Smooth muscle cell (in vitro differentiated cells): ENCODE measurements around the gene KDM2A. TPM values are rescaled to one million over a fixed set of nuclear protein-coding genes. Genes with fewer than 3 reads are reported as not detected.
"Not testable (repeated sequence)": the region's sequence is repeated elsewhere in the genome, so short reads cannot be mapped to it uniquely, and the experiment has no call there.

Source experiments
- DNase-seq: peaks from one replicate; lab custom pipeline; 2025; ENCODE audit not compliant: unreplicated experiment; lab: John Stamatoyannopoulos, UW
- H2AFZ ChIP-seq: fragments of 200-600 bp; sonication (generic); 2 replicates; pipeline ENCODE4 v1.6.0; 2016; ENCODE audit warnings: antibody characterized with exemption, low read depth, mild to moderate bottlenecking
- H3F3A ChIP-seq: fragments of 200-600 bp; sonication (generic); 2 replicates; pipeline ENCODE4 v1.6.0; 2017; ENCODE audit warnings: antibody characterized with exemption, low read depth
- H3K27ac ChIP-seq: fragments of 200-600 bp; sonication (generic); 2 replicates; pipeline ENCODE4 v1.5.1; 2016; ENCODE audit warnings: low read depth, mild to moderate bottlenecking
- H3K27me3 ChIP-seq: fragments of 200-600 bp; sonication (generic); 2 replicates; pipeline ENCODE4 v1.6.1; 2016; ENCODE audit warnings: low read depth, mild to moderate bottlenecking
- H3K36me3 ChIP-seq: fragments of 200-600 bp; sonication (generic); 2 replicates; pipeline ENCODE4 v1.5.1; 2016; ENCODE audit warnings: low read depth
- H3K4me1 ChIP-seq: fragments of 200-600 bp; sonication (generic); 2 replicates; pipeline ENCODE4 v1.5.1; 2016; ENCODE audit warnings: low read depth
- H3K4me2 ChIP-seq: fragments of 200-600 bp; sonication (generic); 2 replicates; pipeline ENCODE4 v1.6.0; 2016; ENCODE audit warnings: mild to moderate bottlenecking
- H3K4me3 ChIP-seq: fragments of 200-600 bp; sonication (generic); 2 replicates; pipeline ENCODE4 v1.5.1; 2016; ENCODE audit warnings: mild to moderate bottlenecking
- H3K79me2 ChIP-seq: fragments of 200-600 bp; sonication (generic); 2 replicates; pipeline ENCODE4 v1.6.0; 2016; ENCODE audit warnings: low read depth, mild to moderate bottlenecking
- H3K9ac ChIP-seq: fragments of 200-600 bp; sonication (generic); 2 replicates; pipeline ENCODE4 v1.6.0; 2016; ENCODE audit warnings: low read depth
- H3K9me3 ChIP-seq: fragments of 200-600 bp; sonication (generic); replicated peaks from 2 replicates; pipeline ENCODE4 v1.5.1; 2016; ENCODE audit warnings: low read depth
- H4K20me1 ChIP-seq: fragments of 200-600 bp; sonication (generic); 2 replicates; pipeline ENCODE4 v1.6.0; 2016; ENCODE audit warnings: low read depth
- CTCF ChIP-seq: fragments of 200-600 bp; sonication (generic); IDR thresholded peaks from 2 replicates; pipeline ENCODE4 v1.5.1; 2017; ENCODE audit warnings: borderline replicate concordance, mild to moderate bottlenecking, antibody characterized with exemption; ENCODE audit not compliant: insufficient read depth, poor library complexity, severe bottlenecking
- WGBS: methylation state at CpG from one replicate; pipeline ENCODE4 v1.1.7; 2016; ENCODE audit warnings: low lambda C conversion rate; 5-methylcytosine and 5-hydroxymethylcytosine counted together
- polyA plus RNA-seq: library from polyadenylated mRNA; unstranded; fragments of >200 nt; fragmentation: Nextera tagmentation; extraction: Ambion mirVana; gene quantifications from 2 replicates; pipeline ENCODE4 v1.2.1, GENCODE V29; 2016
- total RNA-seq: library from RNA; depleted of rRNA; stranded (reverse); fragments of >200 nt; gene quantifications from 2 replicates; pipeline ENCODE4 v1.2.3, GENCODE V29; 2014

KDM2A gene
- total and polyA plus RNA-seq, 2 experiments from 2014 or later: 18.9 to 44.9 TPM

DNA sequence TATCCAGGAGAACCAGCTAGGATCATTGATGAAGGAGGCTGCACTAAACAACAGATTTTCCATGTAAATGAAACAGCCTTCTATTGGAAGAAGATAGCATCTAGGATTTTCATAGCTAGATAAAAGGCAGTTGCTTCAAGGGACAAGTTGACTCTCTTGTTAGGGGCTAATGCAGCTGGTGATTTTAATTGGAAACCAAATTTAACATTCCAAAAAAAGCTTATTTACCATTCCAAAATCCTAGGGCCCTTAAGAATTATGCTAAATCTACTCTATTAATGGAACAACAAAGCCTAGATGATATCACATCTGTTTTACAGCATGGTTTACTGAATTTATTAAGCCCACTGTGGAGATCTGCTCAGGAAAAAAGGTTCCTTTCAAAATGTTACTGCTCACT lies 80.7 kb downstream of the KDM2A start:
- no peak for DNase-seq
- no peak overlapping the region for H3K4me2 ChIP-seq
- H3K79me2 ChIP-seq: no peaks in the 10 kb centered on the region
- H3K36me3 ChIP-seq: no peaks in the 10 kb centered on the region
- no peaks in the 10 kb centered on the region for H3K4me1 ChIP-seq
- H3F3A ChIP-seq: peaks cover 9% of the 10 kb centered on the region
- peaks cover 33% of the 10 kb centered on the region for H4K20me1 ChIP-seq
- H3K27me3 ChIP-seq: no peaks in the 10 kb centered on the region
- H3K27ac ChIP-seq: no peak overlapping the region
- H3K4me3 ChIP-seq: no peak overlapping the region
- no peak overlapping the region for H2AFZ ChIP-seq
- H3K9ac ChIP-seq: no peak overlapping the region
- no peaks in the 10 kb centered on the region for H3K9me3 ChIP-seq
- no peak for TF ChIP-seq CTCF

- Histone ChIP-seq H3F3A (no peaks in the 10 kb centered on the region), H3K79me2 (peaks cover 5% of the 10 kb centered on the region), H3K4me2 (no peak overlapping the region), H3K9ac (no peak overlapping the region), H3K4me1 (no peaks in the 10 kb centered on the region), H2AFZ (no peak overlapping the region), H3K4me3 (no peak overlapping the region), H4K20me1 (peaks cover 16% of the 10 kb centered on the region), H3K27me3 (no peaks in the 10 kb centered on the region), H3K36me3 (no peaks in the 10 kb centered on the region), H3K27ac (no peak overlapping the region), H3K9me3 (no peaks in the 10 kb centered on the region)
- TF ChIP-seq CTCF: no peak
- WGBS: 99% methylated on average over 3 of the region's 3 CpGs
- no peak for DNase-seq
Observed at GRCh38 chr11:67202028-67202427, 83.0 kb downstream of the KDM2A start.

GRCh38 chr11:67204822-67205221 lies 85.8 kb downstream of the KDM2A start:
- H3K27me3 ChIP-seq: no peaks in the 10 kb centered on the region
- peaks cover 6% of the 10 kb centered on the region for H3K36me3 ChIP-seq
- no peak for TF ChIP-seq CTCF
- peaks cover 8% of the 10 kb centered on the region for H3K79me2 ChIP-seq
- WGBS: 96% methylated on average over 3 of the region's 3 CpGs
- H3K9me3 ChIP-seq: no peaks in the 10 kb centered on the region
- peaks cover 28% of the 10 kb centered on the region for H4K20me1 ChIP-seq
- H3K4me1 ChIP-seq: no peaks in the 10 kb centered on the region
- H3K4me3 ChIP-seq: no peak overlapping the region
- no peak overlapping the region for H2AFZ ChIP-seq
- H3K27ac ChIP-seq: no peak overlapping the region
- no peak overlapping the region for H3K4me2 ChIP-seq
- H3K9ac ChIP-seq: no peak overlapping the region
- H3F3A ChIP-seq: no peaks in the 10 kb centered on the region
- no peak for DNase-seq

GRCh38 chr11:67209222-67209621 lies 90.2 kb downstream of the KDM2A start:
- Histone ChIP-seq H3K79me2 (peaks cover 17% of the 10 kb centered on the region), H4K20me1 (peaks cover 51% of the 10 kb centered on the region), H3K36me3 (peaks cover 22% of the 10 kb centered on the region)
- H3K27me3 ChIP-seq, H2AFZ ChIP-seq, H3F3A ChIP-seq, DNase-seq, H3K4me3 ChIP-seq, H3K9ac ChIP-seq, H3K9me3 ChIP-seq, H3K4me1 ChIP-seq, H3K4me2 ChIP-seq, H3K27ac ChIP-seq: not testable (repeated sequence)
- 98% methylated on average over 6 of the region's 6 CpGs for WGBS
